Neural cell (in vitro differentiated cells): ENCODE results near the gene MOSMO. TPM values are rescaled to one million over a fixed set of nuclear protein-coding genes. Genes with fewer than 3 reads are reported as not detected.

Experiments used
- H2AFZ ChIP-seq: fragments of 200-600, 300-800 bp; sonication (generic), shearing (Covaris generic); 2 replicates; pipeline ENCODE4 v1.6.0; 2014; ENCODE audit warnings: low read depth, mild to moderate bottlenecking, antibody characterized with exemption, low read length, moderate library complexity
- H3F3A ChIP-seq: fragments of 200-600 bp; shearing (Covaris generic); 2 replicates; pipeline ENCODE4 v1.6.1; 2016; ENCODE audit warnings: mild to moderate bottlenecking, moderate library complexity, mixed read lengths, antibody characterized with exemption, low read length; ENCODE audit not compliant: insufficient read depth, poor library complexity, severe bottlenecking
- H3K27ac ChIP-seq: fragments of 200-600, 300-800 bp; sonication (generic), shearing (Covaris generic); 2 replicates; pipeline ENCODE4 v1.5.1; 2014; ENCODE audit warnings: mild to moderate bottlenecking, low read length, moderate library complexity
- H3K27me3 ChIP-seq: fragments of 300-800, 200-600 bp; sonication (generic), shearing (Covaris generic); 2 replicates; pipeline ENCODE4 v1.6.0; 2014; ENCODE audit warnings: mild to moderate bottlenecking, low read depth, low read length, moderate library complexity; ENCODE audit not compliant: insufficient read depth
- H3K36me3 ChIP-seq: fragments of 300-800, 200-600 bp; sonication (generic), shearing (Covaris generic); 2 replicates; pipeline ENCODE4 v1.5.1; 2014; ENCODE audit warnings: mild to moderate bottlenecking, antibody characterized with exemption, low read length, moderate library complexity; ENCODE audit not compliant: insufficient read depth
- H3K4me2 ChIP-seq: fragments of 300-800, 200-600 bp; sonication (generic), shearing (Covaris generic); 2 replicates; pipeline ENCODE4 v1.6.0; 2014; ENCODE audit warnings: mild to moderate bottlenecking, low read length
- H3K4me3 ChIP-seq: fragments of 300-800, 200-600 bp; sonication (generic), shearing (Covaris generic); 2 replicates; pipeline ENCODE4 v1.5.1; 2014; ENCODE audit warnings: mild to moderate bottlenecking, low read length, moderate library complexity
- H3K79me2 ChIP-seq: fragments of 200-600 bp; shearing (Covaris generic); replicated peaks from 2 replicates; pipeline ENCODE4 v1.6.0; 2014; ENCODE audit warnings: mild to moderate bottlenecking, low read length, moderate library complexity; ENCODE audit not compliant: insufficient read depth
- H3K9ac ChIP-seq: fragments of 300-800, 200-600 bp; sonication (generic), shearing (Covaris generic); 2 replicates; pipeline ENCODE4 v1.6.1; 2016; ENCODE audit warnings: mild to moderate bottlenecking, low read length, mixed read lengths
- H3K9me2 ChIP-seq: fragments of 200-600 bp; shearing (Covaris generic); 2 replicates; pipeline ENCODE4 v1.6.1; 2016; ENCODE audit warnings: mild to moderate bottlenecking, low read length, mixed read lengths; ENCODE audit not compliant: insufficient read depth
- H3K9me3 ChIP-seq: fragments of 200-600, 300-800 bp; sonication (generic), shearing (Covaris generic); 2 replicates; pipeline ENCODE4 v1.6.1; 2016; ENCODE audit warnings: mild to moderate bottlenecking, mixed run types, low read length, moderate library complexity, mixed read lengths
- H4K20me1 ChIP-seq: fragments of 200-600 bp; shearing (Covaris generic); 2 replicates; pipeline ENCODE4 v1.6.1; 2016; ENCODE audit warnings: mild to moderate bottlenecking, mixed run types; ENCODE audit not compliant: insufficient read depth
- EP300 ChIP-seq: fragments of 450-650 bp; conservative IDR thresholded peaks from 2 replicates; pipeline ENCODE4 v1.6.1; 2014; ENCODE audit warnings: antibody characterized with exemption, mild to moderate bottlenecking, moderate library complexity; ENCODE audit not compliant: poor library complexity, severe bottlenecking
- EZH2 ChIP-seq: fragments of 200-600, 300-800 bp; shearing (Covaris generic), sonication (generic); IDR thresholded peaks from 2 replicates; pipeline ENCODE4 v1.6.1; 2014; ENCODE audit warnings: antibody characterized with exemption, low read length, borderline replicate concordance, mild to moderate bottlenecking; ENCODE audit not compliant: insufficient read depth, poor library complexity, severe bottlenecking
- MXI1 ChIP-seq: fragments of 450-650 bp; conservative IDR thresholded peaks from 2 replicates; pipeline ENCODE4 v1.6.1; 2014; ENCODE audit warnings: antibody characterized with exemption, mild to moderate bottlenecking; ENCODE audit not compliant: poor library complexity, severe bottlenecking
- POLR2AphosphoS5 ChIP-seq: IDR thresholded peaks from 2 replicates; pipeline ENCODE4 v1.6.1; 2012
- RAD21 ChIP-seq: fragments of 450-650 bp; conservative IDR thresholded peaks from 2 replicates; pipeline ENCODE4 v1.6.1; 2014; ENCODE audit warnings: antibody characterized with exemption, mild to moderate bottlenecking, moderate library complexity
- SMC3 ChIP-seq: fragments of 450-650 bp; conservative IDR thresholded peaks from 2 replicates; pipeline ENCODE4 v1.6.1; 2014; ENCODE audit warnings: antibody characterized with exemption, mild to moderate bottlenecking, moderate library complexity; ENCODE audit not compliant: poor library complexity
- TAF1 ChIP-seq: IDR thresholded peaks from 2 replicates; pipeline ENCODE4 v1.6.1; 2012; ENCODE audit warnings: low read depth
- polyA plus RNA-seq: library from polyadenylated mRNA; depleted of rRNA; stranded (reverse); fragments of >200 nt; gene quantifications from 2 replicates; pipeline ENCODE4 v1.2.3, GENCODE V29; 2014
- TF ChIP-seq, protein P1 (sequence below): fragments of 450-650 bp; IDR thresholded peaks from 2 replicates; pipeline ENCODE4 v1.5.1; 2014; ENCODE audit warnings: antibody characterized with exemption, mild to moderate bottlenecking, moderate library complexity; ENCODE audit not compliant: poor library complexity, severe bottlenecking
- TF ChIP-seq, protein P2 (sequence below): IDR thresholded peaks from 2 replicates; pipeline ENCODE4 v1.6.1; 2012; ENCODE audit warnings: borderline replicate concordance

Gene MOSMO
- polyA plus RNA-seq, 1 donor from 2014 or later, result 56.3 TPM

DNA sequence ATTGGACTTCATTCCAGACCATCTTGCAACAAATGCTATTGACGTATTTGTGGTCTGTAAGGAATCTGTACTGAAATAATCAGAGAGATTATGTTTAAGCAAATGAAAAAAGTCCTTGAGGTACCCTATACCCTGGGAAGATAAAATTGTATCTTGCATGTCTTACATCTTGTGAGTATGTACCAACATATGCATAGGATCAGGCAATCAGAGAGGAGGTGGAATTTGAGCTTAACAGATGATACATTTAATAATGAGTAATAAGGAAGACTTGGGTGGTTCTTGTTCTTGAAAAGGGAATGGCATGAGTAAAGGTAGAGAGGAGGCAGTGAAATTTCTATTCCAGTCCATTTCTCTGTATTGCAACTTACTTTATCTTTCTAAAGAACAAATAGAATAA is 10.6 kb downstream of the MOSMO start:
- no peaks in the 10 kb centered on the region for H3K9me2 ChIP-seq
- H3F3A ChIP-seq, result no peaks in the 10 kb centered on the region
- no peaks in the 10 kb centered on the region for H4K20me1 ChIP-seq
- no peaks in the 10 kb centered on the region for H3K9me3 ChIP-seq
- no peak overlapping the region for H3K4me3 ChIP-seq
- no peaks in the 10 kb centered on the region for H3K36me3 ChIP-seq
- peaks cover 4% of the 10 kb centered on the region for H3K79me2 ChIP-seq
- no peak overlapping the region for H3K9ac ChIP-seq
- no peak overlapping the region for H3K27ac ChIP-seq
- H3K27me3 ChIP-seq, result no peaks in the 10 kb centered on the region
- TF ChIP-seq, protein P1, sequence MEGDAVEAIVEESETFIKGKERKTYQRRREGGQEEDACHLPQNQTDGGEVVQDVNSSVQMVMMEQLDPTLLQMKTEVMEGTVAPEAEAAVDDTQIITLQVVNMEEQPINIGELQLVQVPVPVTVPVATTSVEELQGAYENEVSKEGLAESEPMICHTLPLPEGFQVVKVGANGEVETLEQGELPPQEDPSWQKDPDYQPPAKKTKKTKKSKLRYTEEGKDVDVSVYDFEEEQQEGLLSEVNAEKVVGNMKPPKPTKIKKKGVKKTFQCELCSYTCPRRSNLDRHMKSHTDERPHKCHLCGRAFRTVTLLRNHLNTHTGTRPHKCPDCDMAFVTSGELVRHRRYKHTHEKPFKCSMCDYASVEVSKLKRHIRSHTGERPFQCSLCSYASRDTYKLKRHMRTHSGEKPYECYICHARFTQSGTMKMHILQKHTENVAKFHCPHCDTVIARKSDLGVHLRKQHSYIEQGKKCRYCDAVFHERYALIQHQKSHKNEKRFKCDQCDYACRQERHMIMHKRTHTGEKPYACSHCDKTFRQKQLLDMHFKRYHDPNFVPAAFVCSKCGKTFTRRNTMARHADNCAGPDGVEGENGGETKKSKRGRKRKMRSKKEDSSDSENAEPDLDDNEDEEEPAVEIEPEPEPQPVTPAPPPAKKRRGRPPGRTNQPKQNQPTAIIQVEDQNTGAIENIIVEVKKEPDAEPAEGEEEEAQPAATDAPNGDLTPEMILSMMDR, result no peak
- TF ChIP-seq MXI1 (no peak), RAD21 (no peak), POLR2AphosphoS5 (no peak), TAF1 (no peak), EZH2 (no peak), SMC3 (no peak), EP300 (no peak)
- TF ChIP-seq, protein P2, sequence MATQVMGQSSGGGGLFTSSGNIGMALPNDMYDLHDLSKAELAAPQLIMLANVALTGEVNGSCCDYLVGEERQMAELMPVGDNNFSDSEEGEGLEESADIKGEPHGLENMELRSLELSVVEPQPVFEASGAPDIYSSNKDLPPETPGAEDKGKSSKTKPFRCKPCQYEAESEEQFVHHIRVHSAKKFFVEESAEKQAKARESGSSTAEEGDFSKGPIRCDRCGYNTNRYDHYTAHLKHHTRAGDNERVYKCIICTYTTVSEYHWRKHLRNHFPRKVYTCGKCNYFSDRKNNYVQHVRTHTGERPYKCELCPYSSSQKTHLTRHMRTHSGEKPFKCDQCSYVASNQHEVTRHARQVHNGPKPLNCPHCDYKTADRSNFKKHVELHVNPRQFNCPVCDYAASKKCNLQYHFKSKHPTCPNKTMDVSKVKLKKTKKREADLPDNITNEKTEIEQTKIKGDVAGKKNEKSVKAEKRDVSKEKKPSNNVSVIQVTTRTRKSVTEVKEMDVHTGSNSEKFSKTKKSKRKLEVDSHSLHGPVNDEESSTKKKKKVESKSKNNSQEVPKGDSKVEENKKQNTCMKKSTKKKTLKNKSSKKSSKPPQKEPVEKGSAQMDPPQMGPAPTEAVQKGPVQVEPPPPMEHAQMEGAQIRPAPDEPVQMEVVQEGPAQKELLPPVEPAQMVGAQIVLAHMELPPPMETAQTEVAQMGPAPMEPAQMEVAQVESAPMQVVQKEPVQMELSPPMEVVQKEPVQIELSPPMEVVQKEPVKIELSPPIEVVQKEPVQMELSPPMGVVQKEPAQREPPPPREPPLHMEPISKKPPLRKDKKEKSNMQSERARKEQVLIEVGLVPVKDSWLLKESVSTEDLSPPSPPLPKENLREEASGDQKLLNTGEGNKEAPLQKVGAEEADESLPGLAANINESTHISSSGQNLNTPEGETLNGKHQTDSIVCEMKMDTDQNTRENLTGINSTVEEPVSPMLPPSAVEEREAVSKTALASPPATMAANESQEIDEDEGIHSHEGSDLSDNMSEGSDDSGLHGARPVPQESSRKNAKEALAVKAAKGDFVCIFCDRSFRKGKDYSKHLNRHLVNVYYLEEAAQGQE, result no peak
- no peak overlapping the region for H2AFZ ChIP-seq
- no peak overlapping the region for H3K4me2 ChIP-seq

DNA sequence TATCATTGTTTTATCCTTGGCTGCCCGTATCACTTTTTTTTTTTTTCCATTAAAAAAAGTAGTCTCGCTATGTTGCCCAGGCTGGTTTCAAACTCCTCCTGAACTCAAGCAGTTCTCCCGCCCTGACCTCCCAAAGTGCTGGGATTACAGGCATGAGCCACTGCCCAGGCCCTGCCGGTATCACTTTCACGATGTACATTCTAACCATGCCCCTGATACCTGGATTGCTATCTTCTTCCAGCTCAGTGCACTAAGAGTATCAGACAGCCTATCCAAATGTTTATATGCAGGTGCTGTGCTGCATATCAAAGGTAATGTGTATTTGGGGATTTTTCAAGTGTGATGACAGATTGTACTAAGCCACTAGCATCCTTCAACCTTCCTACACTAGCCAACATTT is 14.2 kb downstream of the MOSMO start:
- Histone ChIP-seq H3F3A (no peaks in the 10 kb centered on the region), H3K36me3 (no peaks in the 10 kb centered on the region), H4K20me1 (no peaks in the 10 kb centered on the region), H3K9me2 (no peaks in the 10 kb centered on the region), H2AFZ (no peak overlapping the region), H3K79me2 (peaks cover 10% of the 10 kb centered on the region), H3K4me2 (no peak overlapping the region), H3K4me3 (no peak overlapping the region), H3K9me3 (no peaks in the 10 kb centered on the region), H3K27ac (no peak overlapping the region), H3K9ac (no peak overlapping the region), H3K27me3 (no peaks in the 10 kb centered on the region)
- TF ChIP-seq SMC3 (no peak), TAF1 (no peak), POLR2AphosphoS5 (no peak)
- TF ChIP-seq, protein P1, result no peak
